GM12878 (cell line): Measurements from ENCODE around the gene ARHGAP21. TPM values are rescaled to one million over a fixed set of nuclear protein-coding genes. Genes with fewer than 3 reads are reported as not detected.

ENCODE experiments used
- ATAC-seq: fragments of 200-7000 bp; cut with Tn5 transposase; 3 replicates; pipeline ENCODE4 v1.9.1; 2020; ENCODE audit warnings: mild to moderate bottlenecking, moderate library complexity
- BruUV-seq: library from RNA; stranded (reverse); fragments of 400-500 nt; replicated peaks from 2 replicates; lab custom pipeline; 2021; lab: Mats Ljungman, UMichigan
- CTCF ChIA-PET: fragments of 300-600 bp; sonication (Branson Sonifier 250); formaldehyde crosslinking; extraction: SDS; loops from one replicate; lab custom pipeline; 2021; ENCODE audit warnings: inconsistent platforms; lab: Yijun Ruan, JAX
- POLR2A ChIA-PET: fragments of 350-600 bp; formaldehyde crosslinking; extraction: SDS; loops from one replicate; lab custom pipeline; 2021; ENCODE audit warnings: inconsistent platforms; lab: Charles Lee
- RAD21 ChIA-PET: fragments of 300-600 bp; sonication (Branson Sonifier 250); formaldehyde crosslinking; loops from one replicate; lab custom pipeline; 2023; ENCODE audit warnings: antibody characterized with exemption; ENCODE audit not compliant: unreplicated experiment; lab: Charles Lee
- SMC1A ChIA-PET: fragments of 300-600 bp; sonication (Branson Sonifier 250); formaldehyde crosslinking; loops from one replicate; lab custom pipeline; 2023; ENCODE audit not compliant: unreplicated experiment, uncharacterized antibody; lab: Charles Lee
- DNase-seq: peaks from one replicate; pipeline ENCODE4 v3.0.0-alpha.2; 2011; ENCODE audit warnings: low read depth, low spot score
- FAIRE-seq: peaks from 3 replicates; lab custom pipeline; 2011; peaks lifted over from hg19 to GRCh38; lab: Jason Lieb, UNC
- H2AFZ ChIP-seq: 2 replicates; pipeline ENCODE4 v1.6.0; 2011; ENCODE audit warnings: low read depth, low read length, control low read depth; ENCODE audit not compliant: control insufficient read depth
- H3K27ac ChIP-seq: 2 replicates; pipeline ENCODE4 v1.5.1; 2011; ENCODE audit warnings: control low read depth; ENCODE audit not compliant: control insufficient read depth, insufficient read depth
- H3K27me3 ChIP-seq, 2 experiments: replicated peaks in 1 of 2; 2 replicates each; pipeline versions ENCODE4 v1.6.0 to v1.6.1; 2011; ENCODE audit warnings: low read length in 1 of 2; ENCODE audit not compliant: control insufficient read depth in 2 of 2, insufficient read depth in 2 of 2
- H3K36me3 ChIP-seq, 2 experiments: 2 replicates each; pipeline ENCODE4 v1.5.1; 2011; ENCODE audit warnings: low read length in 1 of 2; ENCODE audit not compliant: control insufficient read depth in 2 of 2, insufficient read depth in 2 of 2
- H3K4me1 ChIP-seq: 2 replicates; pipeline ENCODE4 v1.6.1; 2011; ENCODE audit warnings: mild to moderate bottlenecking, low read length, moderate library complexity, mixed read lengths; ENCODE audit not compliant: control insufficient read depth, insufficient read depth
- H3K4me2 ChIP-seq: 2 replicates; pipeline ENCODE4 v1.6.0; 2011; ENCODE audit warnings: control low read depth; ENCODE audit not compliant: control insufficient read depth, insufficient read depth
- H3K4me3 ChIP-seq: fragments of 200-600 bp; sonication (generic); 2 replicates; pipeline ENCODE4 v1.5.1; 2016
- H3K79me2 ChIP-seq: 2 replicates; pipeline ENCODE4 v1.6.0; 2011; ENCODE audit warnings: low read length; ENCODE audit not compliant: control insufficient read depth, insufficient read depth
- H3K9ac ChIP-seq: 2 replicates; pipeline ENCODE4 v1.8.0; 2011; ENCODE audit warnings: low read length, control low read depth, mixed read lengths; ENCODE audit not compliant: control insufficient read depth, insufficient read depth
- H3K9me3 ChIP-seq: replicated peaks from 3 replicates; pipeline ENCODE4 v1.5.1; 2011; ENCODE audit warnings: mild to moderate bottlenecking, low read length; ENCODE audit not compliant: control insufficient read depth, insufficient read depth
- H4K20me1 ChIP-seq: 2 replicates; pipeline ENCODE4 v1.6.0; 2011; ENCODE audit not compliant: control insufficient read depth, insufficient read depth
- BACH1 ChIP-seq: fragments of 450-650 bp; IDR thresholded peaks from 2 replicates; pipeline ENCODE4 v1.6.1; 2017; ENCODE audit warnings: mild to moderate bottlenecking, borderline replicate concordance
- BRCA1 ChIP-seq: IDR thresholded peaks from 2 replicates; pipeline ENCODE4 v1.6.1; 2011; ENCODE audit warnings: low read depth, low read length, improper control_type of control experiment
- CHD4 ChIP-seq: fragments of 200-600 bp; sonication (generic); IDR thresholded peaks from 2 replicates; pipeline ENCODE4 v1.6.1; 2016; ENCODE audit warnings: mild to moderate bottlenecking
- EZH2 ChIP-seq: IDR thresholded peaks from 2 replicates; pipeline ENCODE4 v1.6.1; 2012; ENCODE audit warnings: low read depth, mild to moderate bottlenecking, control low read depth, inconsistent platforms, low read length, borderline replicate concordance; ENCODE audit not compliant: control insufficient read depth
- HDAC2 ChIP-seq: fragments of 200-600 bp; sonication (generic); IDR thresholded peaks from 2 replicates; pipeline ENCODE4 v1.6.1; 2017
- KLF5 ChIP-seq: fragments of 450-650 bp; IDR thresholded peaks from 2 replicates; pipeline ENCODE4 v1.6.1; 2014; ENCODE audit warnings: mild to moderate bottlenecking; ENCODE audit not compliant: partially characterized antibody
- MEF2A ChIP-seq: IDR thresholded peaks from 2 replicates; pipeline ENCODE4 v1.6.1; 2011; ENCODE audit warnings: low read depth, mild to moderate bottlenecking, low read length, moderate library complexity; ENCODE audit not compliant: insufficient read depth
- NRF1 ChIP-seq: conservative IDR thresholded peaks from 2 replicates; pipeline ENCODE4 v1.6.1; 2011; ENCODE audit warnings: mild to moderate bottlenecking, low read depth, low read length, improper control_type of control experiment
- RB1 ChIP-seq: fragments of 450-650 bp; formaldehyde crosslinking; IDR thresholded peaks from 2 replicates; pipeline ENCODE4 v1.6.1; 2017; ENCODE audit warnings: mild to moderate bottlenecking, borderline replicate concordance
- SIN3A ChIP-seq: IDR thresholded peaks from 2 replicates; pipeline ENCODE4 v1.6.1; 2012; ENCODE audit warnings: low read depth, low read length, improper control_type of control experiment
- SIX5 ChIP-seq: IDR thresholded peaks from 2 replicates; pipeline ENCODE4 v1.6.1; 2011; ENCODE audit warnings: mild to moderate bottlenecking, low read depth, low read length, moderate library complexity; ENCODE audit not compliant: severe bottlenecking
- SRF ChIP-seq, 2 experiments: IDR thresholded peaks; 2 replicates each; pipeline ENCODE4 v1.6.1; 2011; ENCODE audit warnings: low read depth in 2 of 2, low read length in 2 of 2, mild to moderate bottlenecking in 1 of 2, moderate library complexity in 1 of 2
- SUZ12 ChIP-seq: fragments of 200-600 bp; sonication (generic); IDR thresholded peaks from one replicate; pipeline ENCODE4 v1.6.1; 2018; ENCODE audit warnings: antibody characterized with exemption, mild to moderate bottlenecking; ENCODE audit not compliant: unreplicated experiment
- ZNF207 ChIP-seq: fragments of 450-650 bp; IDR thresholded peaks from 2 replicates; pipeline ENCODE4 v1.6.1; 2014; ENCODE audit warnings: antibody characterized with exemption, mild to moderate bottlenecking, borderline replicate concordance
- WGBS: methylation state at CpG from one replicate; pipeline ENCODE4 v1.1.6; 2016; ENCODE audit warnings: low lambda C conversion rate; ENCODE audit not compliant: insufficient replicate concordance, insufficient coverage; ENCODE audit errors: missing lambda C conversion rate; 5-methylcytosine and 5-hydroxymethylcytosine counted together
- in situ Hi-C: fragments of 300-500 bp; cut with MboI; formaldehyde crosslinking; loops from 9 replicates; pipeline ENCODE4 v1.14.3; 2018; ENCODE audit warnings: mixed read lengths
- intact Hi-C: fragments of 100-400 bp; cut with micrococcal nuclease; formaldehyde crosslinking; loops from one replicate; pipeline ENCODE4 v1.14.2; 2022; ENCODE audit not compliant: unreplicated experiment
- polyA plus RNA-seq, 11 experiments: library from polyadenylated mRNA; depleted of rRNA in 4 of 11; unstranded in 6 of 11; stranded (reverse) in 5 of 11; fragments of >200 nt; fragmentation: Nextera tagmentation in 4 of 11; fragmentation: Illumina TruSeq in 1 of 11; extraction: Ambion mirVana in 4 of 11; extraction: Trizol in 1 of 11; gene quantifications; 1 replicate in 1 of 11; 2 replicates in 10 of 11; pipeline versions ENCODE4 v1.2.1 to v1.2.3, GENCODE V29; 2011 to 2016; ENCODE audit warnings: inconsistent platforms in 2 of 11, missing spikeins in 2 of 11, low read depth in 1 of 11
- total RNA-seq, 4 experiments: library from RNA; depleted of rRNA in 3 of 4; stranded (reverse); fragments of >200 nt in 3 of 4; fragmentation: Illumina TruSeq in 1 of 4; extraction: Trizol in 1 of 4; gene quantifications; 2 replicates each; pipeline versions ENCODE4 v1.2.1 to v1.2.3, GENCODE V29; 2013 to 2021
- TF ChIP-seq, protein P1 (sequence below): IDR thresholded peaks from 2 replicates; pipeline ENCODE4 v1.6.1; 2011; ENCODE audit warnings: borderline replicate concordance, low read depth, mild to moderate bottlenecking, moderate library complexity, mixed read lengths, low read length; ENCODE audit not compliant: insufficient read depth; ENCODE audit errors: extremely low read length
- TF ChIP-seq, protein P2 (sequence below): IDR thresholded peaks from 2 replicates; pipeline ENCODE4 v1.6.1; 2011; ENCODE audit warnings: mild to moderate bottlenecking, low read depth, low read length, moderate library complexity; ENCODE audit not compliant: insufficient replicate concordance
- TF ChIP-seq, protein P3 (sequence below): fragments of 450-650 bp; conservative IDR thresholded peaks from 2 replicates; pipeline ENCODE4 v1.6.1; 2017; ENCODE audit warnings: mild to moderate bottlenecking, moderate library complexity
- TF ChIP-seq, protein P4 (sequence below): IDR thresholded peaks from 2 replicates; pipeline ENCODE4 v1.6.1; 2012; ENCODE audit warnings: low read length, inconsistent platforms

The ARHGAP21 gene
- total and polyA plus RNA-seq, 10 of the 15 experiments (the other 5 are each of a cell fraction or from before 2014, with no cell fraction given): 11.7 to 103 (median 37.6) TPM

DNA sequence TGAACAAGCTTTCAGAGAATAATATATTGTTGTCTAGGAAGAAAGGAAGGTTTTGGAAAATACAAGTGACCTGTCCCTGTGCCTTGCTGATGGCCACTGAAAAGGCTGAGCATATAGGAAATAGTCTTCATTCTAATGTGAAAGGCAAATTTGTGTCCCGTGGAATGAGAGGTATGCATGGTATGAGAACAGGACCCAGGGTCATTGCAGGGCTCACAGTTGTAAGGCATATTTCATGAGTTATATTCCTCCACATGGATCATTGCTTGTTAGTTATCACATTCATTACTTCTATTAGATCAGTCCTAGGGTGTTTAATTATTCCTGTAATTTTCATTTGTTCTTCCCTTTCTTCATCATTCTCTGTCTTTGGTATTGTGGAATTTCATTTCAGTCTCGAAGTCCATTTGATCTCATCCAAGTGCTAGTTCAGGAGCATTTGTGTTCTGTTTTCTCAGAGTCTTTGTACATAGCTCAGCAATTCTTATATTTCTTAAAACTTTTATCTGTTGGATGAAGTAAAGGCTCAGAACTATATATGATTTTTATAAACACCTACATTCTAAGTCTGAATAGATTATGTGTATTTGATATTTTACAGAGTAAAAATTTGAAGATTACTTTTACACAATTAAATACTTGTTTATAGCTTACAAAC lies 39.4 kb upstream of the ARHGAP21 start:
- WGBS: 0% methylated on average over 2 of the region's 2 CpGs
- TF ChIP-seq, protein P1, sequence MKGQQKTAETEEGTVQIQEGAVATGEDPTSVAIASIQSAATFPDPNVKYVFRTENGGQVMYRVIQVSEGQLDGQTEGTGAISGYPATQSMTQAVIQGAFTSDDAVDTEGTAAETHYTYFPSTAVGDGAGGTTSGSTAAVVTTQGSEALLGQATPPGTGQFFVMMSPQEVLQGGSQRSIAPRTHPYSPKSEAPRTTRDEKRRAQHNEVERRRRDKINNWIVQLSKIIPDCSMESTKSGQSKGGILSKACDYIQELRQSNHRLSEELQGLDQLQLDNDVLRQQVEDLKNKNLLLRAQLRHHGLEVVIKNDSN: no peak
- TF ChIP-seq KLF5 (no peak), NRF1 (no peak), SUZ12 (no peak), SIX5 (no peak), MEF2A (no peak), HDAC2 (no peak), EZH2 (no peak), ZNF207 (no peak), CHD4 (no peak), BRCA1 (no peak), BACH1 (no peak), SRF (IDR thresholded peaks at IDR 0.05; ENCODE audit: low read depth in 2 of 2, low read length in 2 of 2) (no peak), RB1 (no peak), SIN3A (no peak)
- TF ChIP-seq, protein P2, sequence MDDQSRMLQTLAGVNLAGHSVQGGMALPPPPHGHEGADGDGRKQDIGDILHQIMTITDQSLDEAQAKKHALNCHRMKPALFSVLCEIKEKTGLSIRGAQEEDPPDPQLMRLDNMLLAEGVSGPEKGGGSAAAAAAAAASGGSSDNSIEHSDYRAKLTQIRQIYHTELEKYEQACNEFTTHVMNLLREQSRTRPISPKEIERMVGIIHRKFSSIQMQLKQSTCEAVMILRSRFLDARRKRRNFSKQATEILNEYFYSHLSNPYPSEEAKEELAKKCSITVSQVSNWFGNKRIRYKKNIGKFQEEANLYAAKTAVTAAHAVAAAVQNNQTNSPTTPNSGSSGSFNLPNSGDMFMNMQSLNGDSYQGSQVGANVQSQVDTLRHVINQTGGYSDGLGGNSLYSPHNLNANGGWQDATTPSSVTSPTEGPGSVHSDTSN: no peak
- TF ChIP-seq, protein P3, sequence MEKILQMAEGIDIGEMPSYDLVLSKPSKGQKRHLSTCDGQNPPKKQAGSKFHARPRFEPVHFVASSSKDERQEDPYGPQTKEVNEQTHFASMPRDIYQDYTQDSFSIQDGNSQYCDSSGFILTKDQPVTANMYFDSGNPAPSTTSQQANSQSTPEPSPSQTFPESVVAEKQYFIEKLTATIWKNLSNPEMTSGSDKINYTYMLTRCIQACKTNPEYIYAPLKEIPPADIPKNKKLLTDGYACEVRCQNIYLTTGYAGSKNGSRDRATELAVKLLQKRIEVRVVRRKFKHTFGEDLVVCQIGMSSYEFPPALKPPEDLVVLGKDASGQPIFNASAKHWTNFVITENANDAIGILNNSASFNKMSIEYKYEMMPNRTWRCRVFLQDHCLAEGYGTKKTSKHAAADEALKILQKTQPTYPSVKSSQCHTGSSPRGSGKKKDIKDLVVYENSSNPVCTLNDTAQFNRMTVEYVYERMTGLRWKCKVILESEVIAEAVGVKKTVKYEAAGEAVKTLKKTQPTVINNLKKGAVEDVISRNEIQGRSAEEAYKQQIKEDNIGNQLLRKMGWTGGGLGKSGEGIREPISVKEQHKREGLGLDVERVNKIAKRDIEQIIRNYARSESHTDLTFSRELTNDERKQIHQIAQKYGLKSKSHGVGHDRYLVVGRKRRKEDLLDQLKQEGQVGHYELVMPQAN: no peak
- TF ChIP-seq, protein P4, sequence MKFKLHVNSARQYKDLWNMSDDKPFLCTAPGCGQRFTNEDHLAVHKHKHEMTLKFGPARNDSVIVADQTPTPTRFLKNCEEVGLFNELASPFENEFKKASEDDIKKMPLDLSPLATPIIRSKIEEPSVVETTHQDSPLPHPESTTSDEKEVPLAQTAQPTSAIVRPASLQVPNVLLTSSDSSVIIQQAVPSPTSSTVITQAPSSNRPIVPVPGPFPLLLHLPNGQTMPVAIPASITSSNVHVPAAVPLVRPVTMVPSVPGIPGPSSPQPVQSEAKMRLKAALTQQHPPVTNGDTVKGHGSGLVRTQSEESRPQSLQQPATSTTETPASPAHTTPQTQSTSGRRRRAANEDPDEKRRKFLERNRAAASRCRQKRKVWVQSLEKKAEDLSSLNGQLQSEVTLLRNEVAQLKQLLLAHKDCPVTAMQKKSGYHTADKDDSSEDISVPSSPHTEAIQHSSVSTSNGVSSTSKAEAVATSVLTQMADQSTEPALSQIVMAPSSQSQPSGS: no peak
- H2AFZ ChIP-seq: no peak overlapping the region
- ChIA-PET SMC1A (interaction anchor here (1.6 kb wide), 1 partner anchor 13 kb away, joined by 3 read pairs; no protein-coding TSS in a partner anchor), RAD21 (no interaction called here), CTCF (interaction anchor here (0.6 to 0.7 kb wide), 2 partner anchors 33 to 566 kb away, joined by 3 read pairs; no protein-coding TSS in a partner anchor), POLR2A (no interaction called here)
- in situ Hi-C loops (no loop called here), intact Hi-C loops (no loop called here)
- DNase-seq: no peak
- H3K27me3 ChIP-seq: no peaks in the 10 kb centered on the region
- FAIRE-seq: no peak
- no peaks in the 10 kb centered on the region for H3K79me2 ChIP-seq
- no peak for ATAC-seq
- no peak overlapping the region for H3K9ac ChIP-seq
- BruUV-seq: no TSS peak
- no peaks in the 10 kb centered on the region; the same call in 2 of the 3 replicates for H3K9me3 ChIP-seq
- H3K36me3 ChIP-seq: no peaks in the 10 kb centered on the region
- no peaks in the 10 kb centered on the region for H4K20me1 ChIP-seq
- H3K27ac ChIP-seq: no peak overlapping the region
- H3K4me1 ChIP-seq: no peaks in the 10 kb centered on the region
- H3K4me2 ChIP-seq: no peak overlapping the region
- no peak overlapping the region for H3K4me3 ChIP-seq
